HL-60 (cell line): ENCODE results near the gene MAP4K2.
A peak's percentile ranks its signal among the peaks of the same experiment; 100 is the strongest.

Source experiments
- DNase-seq, 2 experiments: peaks; one replicate each; pipeline ENCODE4 v3.0.0-alpha.2; 2010 to 2020; ENCODE audit warnings: low read depth in 1 of 2, low spot score in 1 of 2
- H3K27ac ChIP-seq: fragments of 250-450 bp; sonication (Bioruptor Pico); replicated peaks from 2 replicates; pipeline ENCODE4 v1.5.1; 2020; ENCODE audit warnings: mild to moderate bottlenecking, moderate library complexity
- H3K27me3 ChIP-seq: fragments of 250-450 bp; sonication (Bioruptor Pico); 2 replicates; pipeline ENCODE4 v1.5.1; 2021; ENCODE audit warnings: mild to moderate bottlenecking, moderate library complexity; ENCODE audit not compliant: insufficient read depth, poor library complexity, severe bottlenecking
- H3K4me3 ChIP-seq: replicated peaks from 2 replicates; pipeline ENCODE4 v1.5.1; 2011; ENCODE audit warnings: mild to moderate bottlenecking, control low read depth, low read length; ENCODE audit not compliant: insufficient read depth
- GABPA ChIP-seq: IDR thresholded peaks from 2 replicates; pipeline ENCODE4 v1.6.1; 2012; ENCODE audit warnings: low read depth
- POLR2AphosphoS5 ChIP-seq: IDR thresholded peaks from 2 replicates; pipeline ENCODE4 v1.6.1; 2012; ENCODE audit warnings: low read depth
- REST ChIP-seq: IDR thresholded peaks from 2 replicates; pipeline ENCODE4 v1.6.1; 2012; ENCODE audit warnings: low read depth; ENCODE audit not compliant: insufficient replicate concordance
- SPI1 ChIP-seq: IDR thresholded peaks from 2 replicates; pipeline ENCODE4 v1.6.1; 2012; ENCODE audit warnings: low read depth, mild to moderate bottlenecking, borderline replicate concordance
- TF ChIP-seq, protein P1 (sequence below): IDR thresholded peaks from one replicate; pipeline ENCODE4 v1.5.1; 2011; ENCODE audit warnings: low read length, control low read depth, inconsistent platforms; ENCODE audit not compliant: insufficient read depth

MAP4K2 gene

GRCh38 chr11:64787526-64788320 is 15.3 kb downstream of the MAP4K2 start:
- DNase-seq: peak in 1 of 2 experiments; percentile 79
- no peak overlapping the region for H3K27ac ChIP-seq
- H3K4me3 ChIP-seq: no peak overlapping the region
- no peak for TF ChIP-seq REST
- TF ChIP-seq, protein P1, sequence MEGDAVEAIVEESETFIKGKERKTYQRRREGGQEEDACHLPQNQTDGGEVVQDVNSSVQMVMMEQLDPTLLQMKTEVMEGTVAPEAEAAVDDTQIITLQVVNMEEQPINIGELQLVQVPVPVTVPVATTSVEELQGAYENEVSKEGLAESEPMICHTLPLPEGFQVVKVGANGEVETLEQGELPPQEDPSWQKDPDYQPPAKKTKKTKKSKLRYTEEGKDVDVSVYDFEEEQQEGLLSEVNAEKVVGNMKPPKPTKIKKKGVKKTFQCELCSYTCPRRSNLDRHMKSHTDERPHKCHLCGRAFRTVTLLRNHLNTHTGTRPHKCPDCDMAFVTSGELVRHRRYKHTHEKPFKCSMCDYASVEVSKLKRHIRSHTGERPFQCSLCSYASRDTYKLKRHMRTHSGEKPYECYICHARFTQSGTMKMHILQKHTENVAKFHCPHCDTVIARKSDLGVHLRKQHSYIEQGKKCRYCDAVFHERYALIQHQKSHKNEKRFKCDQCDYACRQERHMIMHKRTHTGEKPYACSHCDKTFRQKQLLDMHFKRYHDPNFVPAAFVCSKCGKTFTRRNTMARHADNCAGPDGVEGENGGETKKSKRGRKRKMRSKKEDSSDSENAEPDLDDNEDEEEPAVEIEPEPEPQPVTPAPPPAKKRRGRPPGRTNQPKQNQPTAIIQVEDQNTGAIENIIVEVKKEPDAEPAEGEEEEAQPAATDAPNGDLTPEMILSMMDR: peak; percentile 97
- no peaks in the 10 kb centered on the region for H3K27me3 ChIP-seq

DNA sequence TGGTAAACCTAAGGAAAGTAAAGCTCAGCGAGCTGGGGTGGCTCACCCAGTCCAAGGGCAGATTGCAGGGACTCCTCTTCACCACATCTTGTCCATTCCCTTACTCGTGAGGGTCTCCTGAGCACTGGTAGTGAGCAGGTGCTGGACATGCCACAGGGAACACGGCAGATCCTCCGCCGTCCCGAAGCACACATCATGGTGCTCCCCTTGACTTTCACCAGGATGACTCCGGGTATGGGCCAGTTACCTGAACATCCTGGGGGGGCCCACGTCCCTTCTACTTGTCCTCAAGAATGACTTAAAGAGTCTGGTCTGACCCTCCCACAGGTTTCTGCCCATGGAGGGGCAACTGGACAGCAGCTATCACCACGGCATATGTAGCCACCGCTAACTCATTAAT is 16.7 kb downstream of the MAP4K2 start:
- TF ChIP-seq, protein P1: no peak
- TF ChIP-seq GABPA (no peak), POLR2AphosphoS5 (no peak), REST (no peak), SPI1 (no peak)
- Histone ChIP-seq H3K27me3 (no peaks in the 10 kb centered on the region), H3K27ac (no peak overlapping the region), H3K4me3 (no peak overlapping the region)
- DNase-seq: no peak

GRCh38 chr11:64784813-64785581 is 18.0 kb downstream of the MAP4K2 start:
- Histone ChIP-seq H3K27ac (no peak overlapping the region), H3K4me3 (no peak overlapping the region), H3K27me3 (no peaks in the 10 kb centered on the region)
- no peak for DNase-seq
- TF ChIP-seq, protein P1: no peak
- TF ChIP-seq SPI1: no peak
- TF ChIP-seq GABPA: no peak
- no peak for TF ChIP-seq REST
- TF ChIP-seq POLR2AphosphoS5: no peak
